Prostate gland (tissue), 2 donors: Measurements from ENCODE around the gene BTBD7.

Experiments
- POLR2AphosphoS5 ChIP-seq: sonication (generic); formaldehyde crosslinking; IDR thresholded peaks from one replicate; pipeline ENCODE4 v1.6.1; 2017; ENCODE audit warnings: antibody characterized with exemption
- TF ChIP-seq, protein P1 (sequence below), 4 experiments: fragments of 200-600 bp in 2 of 4; fragments of 450-650 bp in 2 of 4; sonication (generic) in 2 of 4; IDR thresholded peaks; 1 replicate in 3 of 4; 2 replicates in 1 of 4; pipeline ENCODE4 v1.5.1; 2016 to 2019; ENCODE audit warnings: antibody characterized with exemption in 4 of 4, mild to moderate bottlenecking in 2 of 4, moderate library complexity in 2 of 4

DNA sequence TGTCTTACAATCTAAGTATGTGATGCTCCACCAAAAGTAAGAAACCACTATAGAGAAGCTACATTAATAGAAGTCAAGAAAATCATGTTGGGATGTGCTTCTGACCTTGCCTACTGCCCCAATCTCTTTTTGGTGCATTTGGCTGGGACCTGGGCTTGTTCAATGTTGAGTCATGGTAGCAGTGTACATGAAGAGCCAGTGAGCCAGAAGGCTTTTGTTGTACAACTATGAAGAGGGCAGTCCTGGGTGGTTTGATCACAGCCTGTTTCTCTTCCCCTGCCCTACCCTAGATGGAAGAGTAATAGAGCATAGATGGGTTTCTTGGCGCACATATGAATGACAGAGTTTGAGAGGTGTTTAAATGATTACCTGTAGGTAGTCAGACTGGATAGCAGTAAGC, 69.4 kb downstream of the BTBD7 start:
- TF ChIP-seq, protein P1, sequence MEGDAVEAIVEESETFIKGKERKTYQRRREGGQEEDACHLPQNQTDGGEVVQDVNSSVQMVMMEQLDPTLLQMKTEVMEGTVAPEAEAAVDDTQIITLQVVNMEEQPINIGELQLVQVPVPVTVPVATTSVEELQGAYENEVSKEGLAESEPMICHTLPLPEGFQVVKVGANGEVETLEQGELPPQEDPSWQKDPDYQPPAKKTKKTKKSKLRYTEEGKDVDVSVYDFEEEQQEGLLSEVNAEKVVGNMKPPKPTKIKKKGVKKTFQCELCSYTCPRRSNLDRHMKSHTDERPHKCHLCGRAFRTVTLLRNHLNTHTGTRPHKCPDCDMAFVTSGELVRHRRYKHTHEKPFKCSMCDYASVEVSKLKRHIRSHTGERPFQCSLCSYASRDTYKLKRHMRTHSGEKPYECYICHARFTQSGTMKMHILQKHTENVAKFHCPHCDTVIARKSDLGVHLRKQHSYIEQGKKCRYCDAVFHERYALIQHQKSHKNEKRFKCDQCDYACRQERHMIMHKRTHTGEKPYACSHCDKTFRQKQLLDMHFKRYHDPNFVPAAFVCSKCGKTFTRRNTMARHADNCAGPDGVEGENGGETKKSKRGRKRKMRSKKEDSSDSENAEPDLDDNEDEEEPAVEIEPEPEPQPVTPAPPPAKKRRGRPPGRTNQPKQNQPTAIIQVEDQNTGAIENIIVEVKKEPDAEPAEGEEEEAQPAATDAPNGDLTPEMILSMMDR (IDR thresholded peaks at IDR 0.05) = no peak
- no peak for TF ChIP-seq POLR2AphosphoS5
